IMR-90 (cell line): ENCODE measurements around the gene ANGEL1.

Experiments used
- CEBPB ChIP-seq: IDR thresholded peaks from 2 replicates; pipeline ENCODE4 v1.6.1; 2012; ENCODE audit warnings: low read depth, low read length, improper control_type of control experiment
- CHD1 ChIP-seq: IDR thresholded peaks from 2 replicates; pipeline ENCODE4 v1.6.1; 2012; ENCODE audit warnings: low read depth, low read length, improper control_type of control experiment
- ELK1 ChIP-seq: fragments of 150-350 bp; IDR thresholded peaks from 2 replicates; pipeline ENCODE4 v1.6.1; 2016; ENCODE audit warnings: low read depth, mild to moderate bottlenecking, low read length, moderate library complexity, borderline replicate concordance
- FOS ChIP-seq: fragments of 150-350 bp; IDR thresholded peaks from 2 replicates; pipeline ENCODE4 v1.6.1; 2016; ENCODE audit warnings: low read depth, low read length
- MAZ ChIP-seq: IDR thresholded peaks from 2 replicates; pipeline ENCODE4 v1.6.1; 2012; ENCODE audit warnings: low read depth, mild to moderate bottlenecking, low read length, improper control_type of control experiment, moderate library complexity, borderline replicate concordance
- MXI1 ChIP-seq: IDR thresholded peaks from 2 replicates; pipeline ENCODE4 v1.6.1; 2012; ENCODE audit warnings: low read depth, mild to moderate bottlenecking, low read length, moderate library complexity, borderline replicate concordance
- POLR2A ChIP-seq: IDR thresholded peaks from 2 replicates; pipeline ENCODE4 v1.6.1; 2012; ENCODE audit warnings: mild to moderate bottlenecking, low read depth, low read length
- RAD21 ChIP-seq: IDR thresholded peaks from 2 replicates; pipeline ENCODE4 v1.6.1; 2012; ENCODE audit warnings: low read length, improper control_type of control experiment
- RCOR1 ChIP-seq: IDR thresholded peaks from 2 replicates; pipeline ENCODE4 v1.6.1; 2012; ENCODE audit warnings: mild to moderate bottlenecking, low read length, improper control_type of control experiment; ENCODE audit not compliant: insufficient replicate concordance
- RFX5 ChIP-seq: IDR thresholded peaks from 2 replicates; pipeline ENCODE4 v1.8.0; 2012; ENCODE audit warnings: low read depth, mild to moderate bottlenecking, low read length, moderate library complexity
- SMC3 ChIP-seq: fragments of 150-350 bp; IDR thresholded peaks from 2 replicates; pipeline ENCODE4 v1.6.1; 2016; ENCODE audit warnings: low read depth, mild to moderate bottlenecking, antibody characterized with exemption, low read length, moderate library complexity
- TF ChIP-seq, protein P1 (sequence below): conservative IDR thresholded peaks from 2 replicates; pipeline ENCODE4 v1.5.1; 2012; ENCODE audit warnings: mild to moderate bottlenecking, low read depth, low read length, improper control_type of control experiment
- TF ChIP-seq, protein P2 (sequence below): fragments of 150-350 bp; IDR thresholded peaks from 2 replicates; pipeline ENCODE4 v1.6.1; 2017; ENCODE audit warnings: mild to moderate bottlenecking, antibody characterized with exemption, low read length, low read depth

DNA sequence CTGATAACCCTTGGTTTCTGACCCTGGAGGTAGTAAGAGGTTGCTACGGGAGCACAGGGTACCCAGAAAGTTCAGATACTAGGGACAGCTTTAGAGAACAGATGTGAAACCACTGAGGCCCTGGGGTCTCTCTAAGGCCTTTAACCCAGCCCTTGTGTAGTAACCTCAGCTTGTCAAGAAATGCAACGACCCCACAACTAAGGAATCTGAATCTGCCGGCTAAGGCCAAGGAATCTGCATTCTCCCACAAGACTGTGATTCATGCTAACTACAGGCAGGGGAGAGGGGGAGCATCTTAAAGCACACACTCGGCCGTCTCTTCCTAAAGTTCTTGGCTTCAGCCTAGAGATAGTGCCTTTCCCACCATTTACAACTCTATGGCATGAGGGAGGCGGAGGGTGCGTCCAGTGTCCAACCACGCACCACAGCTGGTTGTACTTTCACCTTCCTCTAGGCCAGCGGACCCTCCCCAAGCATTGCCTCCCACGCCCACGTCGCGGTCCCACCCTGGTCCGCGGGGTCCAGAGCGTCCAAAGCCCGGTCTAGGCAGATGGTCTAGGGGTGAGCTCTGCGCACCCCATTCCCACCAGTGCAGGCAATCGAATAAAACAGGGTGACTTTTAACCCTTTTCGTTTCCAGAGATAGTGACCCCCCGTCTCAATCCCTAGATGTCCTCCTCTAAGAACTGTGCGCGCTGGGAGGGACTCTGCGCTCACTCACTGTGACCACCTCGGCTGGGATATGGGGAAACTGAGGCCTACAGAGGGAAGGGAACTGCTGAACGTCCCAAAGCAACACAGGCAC lies 52.1 kb downstream of the ANGEL1 start:
- TF ChIP-seq, protein P1, sequence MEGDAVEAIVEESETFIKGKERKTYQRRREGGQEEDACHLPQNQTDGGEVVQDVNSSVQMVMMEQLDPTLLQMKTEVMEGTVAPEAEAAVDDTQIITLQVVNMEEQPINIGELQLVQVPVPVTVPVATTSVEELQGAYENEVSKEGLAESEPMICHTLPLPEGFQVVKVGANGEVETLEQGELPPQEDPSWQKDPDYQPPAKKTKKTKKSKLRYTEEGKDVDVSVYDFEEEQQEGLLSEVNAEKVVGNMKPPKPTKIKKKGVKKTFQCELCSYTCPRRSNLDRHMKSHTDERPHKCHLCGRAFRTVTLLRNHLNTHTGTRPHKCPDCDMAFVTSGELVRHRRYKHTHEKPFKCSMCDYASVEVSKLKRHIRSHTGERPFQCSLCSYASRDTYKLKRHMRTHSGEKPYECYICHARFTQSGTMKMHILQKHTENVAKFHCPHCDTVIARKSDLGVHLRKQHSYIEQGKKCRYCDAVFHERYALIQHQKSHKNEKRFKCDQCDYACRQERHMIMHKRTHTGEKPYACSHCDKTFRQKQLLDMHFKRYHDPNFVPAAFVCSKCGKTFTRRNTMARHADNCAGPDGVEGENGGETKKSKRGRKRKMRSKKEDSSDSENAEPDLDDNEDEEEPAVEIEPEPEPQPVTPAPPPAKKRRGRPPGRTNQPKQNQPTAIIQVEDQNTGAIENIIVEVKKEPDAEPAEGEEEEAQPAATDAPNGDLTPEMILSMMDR, result no peak
- no peak for TF ChIP-seq ELK1
- TF ChIP-seq CHD1, result no peak
- no peak for TF ChIP-seq SMC3
- TF ChIP-seq, protein P2, sequence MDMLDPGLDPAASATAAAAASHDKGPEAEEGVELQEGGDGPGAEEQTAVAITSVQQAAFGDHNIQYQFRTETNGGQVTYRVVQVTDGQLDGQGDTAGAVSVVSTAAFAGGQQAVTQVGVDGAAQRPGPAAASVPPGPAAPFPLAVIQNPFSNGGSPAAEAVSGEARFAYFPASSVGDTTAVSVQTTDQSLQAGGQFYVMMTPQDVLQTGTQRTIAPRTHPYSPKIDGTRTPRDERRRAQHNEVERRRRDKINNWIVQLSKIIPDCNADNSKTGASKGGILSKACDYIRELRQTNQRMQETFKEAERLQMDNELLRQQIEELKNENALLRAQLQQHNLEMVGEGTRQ, result no peak
- no peak for TF ChIP-seq POLR2A
- TF ChIP-seq CEBPB, result no peak
- TF ChIP-seq MXI1, result no peak
- TF ChIP-seq RCOR1, result no peak
- TF ChIP-seq RAD21, result no peak
- TF ChIP-seq RFX5, result no peak
- no peak for TF ChIP-seq MAZ
- no peak for TF ChIP-seq FOS
